ENCODE results near the gene ENO3.

DNA sequence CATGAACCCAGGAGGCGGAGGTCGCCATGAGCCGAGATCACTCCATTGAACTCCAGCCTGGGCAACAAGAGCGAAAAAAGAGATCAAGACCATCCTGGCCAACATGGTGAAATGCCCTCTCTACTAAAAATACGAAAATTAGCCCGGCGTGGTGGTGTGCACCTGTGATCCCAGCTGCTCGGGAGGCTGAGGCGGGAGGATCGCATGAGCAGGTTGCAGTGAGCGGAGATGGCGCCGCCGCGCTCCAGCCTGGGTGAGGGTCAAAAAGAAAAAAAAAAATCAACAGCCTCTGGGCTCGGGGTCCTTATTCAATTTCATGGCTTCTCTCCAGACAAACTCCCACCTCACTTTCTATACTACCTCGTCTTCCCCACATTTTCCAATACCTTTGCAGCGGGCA, 22.0 kb upstream of the ENO3 start:
- TF ChIP-seq POLR2A (IDR thresholded peaks at IDR 0.05): no peak
- TF ChIP-seq, protein P1, sequence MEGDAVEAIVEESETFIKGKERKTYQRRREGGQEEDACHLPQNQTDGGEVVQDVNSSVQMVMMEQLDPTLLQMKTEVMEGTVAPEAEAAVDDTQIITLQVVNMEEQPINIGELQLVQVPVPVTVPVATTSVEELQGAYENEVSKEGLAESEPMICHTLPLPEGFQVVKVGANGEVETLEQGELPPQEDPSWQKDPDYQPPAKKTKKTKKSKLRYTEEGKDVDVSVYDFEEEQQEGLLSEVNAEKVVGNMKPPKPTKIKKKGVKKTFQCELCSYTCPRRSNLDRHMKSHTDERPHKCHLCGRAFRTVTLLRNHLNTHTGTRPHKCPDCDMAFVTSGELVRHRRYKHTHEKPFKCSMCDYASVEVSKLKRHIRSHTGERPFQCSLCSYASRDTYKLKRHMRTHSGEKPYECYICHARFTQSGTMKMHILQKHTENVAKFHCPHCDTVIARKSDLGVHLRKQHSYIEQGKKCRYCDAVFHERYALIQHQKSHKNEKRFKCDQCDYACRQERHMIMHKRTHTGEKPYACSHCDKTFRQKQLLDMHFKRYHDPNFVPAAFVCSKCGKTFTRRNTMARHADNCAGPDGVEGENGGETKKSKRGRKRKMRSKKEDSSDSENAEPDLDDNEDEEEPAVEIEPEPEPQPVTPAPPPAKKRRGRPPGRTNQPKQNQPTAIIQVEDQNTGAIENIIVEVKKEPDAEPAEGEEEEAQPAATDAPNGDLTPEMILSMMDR (IDR thresholded peaks at IDR 0.05): no peak
